Tibial nerve (tissue), 4 donors: Measurements from ENCODE around the gene ZBTB20. TPM values are rescaled to one million over a fixed set of nuclear protein-coding genes. Genes with fewer than 3 reads are reported as not detected.

Experiments
- DNase-seq, 2 donors: peaks; one replicate each; pipeline ENCODE4 v3.0.0-alpha.2; 2019; ENCODE audit warnings: low spot score in 2 of 2
- H3K27ac ChIP-seq, 4 donors: fragments of 200-600 bp; sonication (generic) in 3 of 4; one replicate each; pipeline ENCODE4 v1.5.1; 2017 to 2019; ENCODE audit warnings: mild to moderate bottlenecking in 1 of 4
- H3K27me3 ChIP-seq, 2 donors: fragments of 200-600 bp; sonication (generic) in 1 of 2; one replicate each; pipeline versions ENCODE4 v1.5.1 to v1.6.0; 2017 to 2019
- H3K36me3 ChIP-seq, 3 donors: fragments of 200-600 bp; sonication (generic); one replicate each; pipeline ENCODE4 v1.5.1; 2018 to 2019
- H3K4me1 ChIP-seq, 4 donors: fragments of 200-600 bp; sonication (generic) in 3 of 4; one replicate each; pipeline ENCODE4 v1.5.1; 2017 to 2019
- H3K4me3 ChIP-seq, 4 donors: fragments of 200-600 bp; sonication (generic) in 3 of 4; one replicate each; pipeline ENCODE4 v1.5.1; 2017 to 2019; ENCODE audit warnings: mild to moderate bottlenecking in 1 of 4, moderate library complexity in 1 of 4
- H3K9me3 ChIP-seq, 4 donors: fragments of 200-600 bp; sonication (generic) in 3 of 4; one replicate each; pipeline ENCODE4 v1.5.1; 2017 to 2019
- CTCF ChIP-seq, 5 experiments: fragments of 200-600 bp in 3 of 5; fragments of 450-650 bp in 2 of 5; sonication (generic) in 3 of 5; IDR thresholded peaks; one replicate each; pipeline ENCODE4 v1.5.1; 2016 to 2019; ENCODE audit warnings: antibody characterized with exemption in 5 of 5, mild to moderate bottlenecking in 3 of 5, moderate library complexity in 2 of 5
- EP300 ChIP-seq, 2 donors: sonication (generic); formaldehyde crosslinking; IDR thresholded peaks; one replicate each; pipeline ENCODE4 v1.6.1; 2017; ENCODE audit warnings: antibody characterized with exemption in 2 of 2, mild to moderate bottlenecking in 1 of 2
- POLR2A ChIP-seq, 2 donors: fragments of 450-650 bp; IDR thresholded peaks; one replicate each; pipeline ENCODE4 v1.6.1; 2017; ENCODE audit warnings: antibody characterized with exemption in 2 of 2, mild to moderate bottlenecking in 2 of 2, moderate library complexity in 2 of 2
- WGBS, 2 donors: methylation state at CpG; one replicate each; pipeline ENCODE4 v1.1.5; 2018; 5-methylcytosine and 5-hydroxymethylcytosine counted together
- total RNA-seq, 4 donors: library from RNA; depleted of rRNA; stranded (reverse); fragments of >200 nt; gene quantifications; one replicate each; pipeline ENCODE4 v1.1.0, GENCODE V29; 2016

Gene ZBTB20
- total RNA-seq, 4 donors from 2014 or later: 63.3 to 127 (median 102) TPM

GRCh38 chr3:114587986-114588385, 559.1 kb downstream of the ZBTB20 start:
- DNase-seq: no peak
- Histone ChIP-seq H3K4me1 (peaks cover 0 to 31% (median 0%) of the 10 kb centered on the region in 4 donors), H3K27ac (no peak overlapping the region), H3K9me3 (no peaks in the 10 kb centered on the region), H3K27me3 (no peaks in the 10 kb centered on the region), H3K4me3 (no peak overlapping the region), H3K36me3 (no peaks in the 10 kb centered on the region)
- WGBS, 2 donors: 73 to 78% methylated on average over 5 of the region's 5 CpGs
- TF ChIP-seq CTCF (IDR thresholded peaks at IDR 0.05) (no peak), POLR2A (IDR thresholded peaks at IDR 0.05) (no peak), EP300 (IDR thresholded peaks at IDR 0.05) (no peak)

GRCh38 chr3:114586119-114586518, 561.0 kb downstream of the ZBTB20 start:
- no peaks in the 10 kb centered on the region for H3K36me3 ChIP-seq
- no peak for DNase-seq
- WGBS, 2 donors: 93 to 100% methylated on average over 1 of the region's 1 CpG

GRCh38 chr3:114585687-114586086, 561.4 kb downstream of the ZBTB20 start:
- no peak for TF ChIP-seq CTCF (IDR thresholded peaks at IDR 0.05)
- TF ChIP-seq POLR2A (IDR thresholded peaks at IDR 0.05): no peak
- no peak for TF ChIP-seq EP300 (IDR thresholded peaks at IDR 0.05)
- peaks cover 0 to 31% (median 0%) of the 10 kb centered on the region in 4 donors for H3K4me1 ChIP-seq
- WGBS, 2 donors: 49 to 58% methylated on average over 4 of the region's 4 CpGs
- no peak overlapping the region for H3K4me3 ChIP-seq
- no peaks in the 10 kb centered on the region for H3K27me3 ChIP-seq
- H3K36me3 ChIP-seq: no peaks in the 10 kb centered on the region
- no peak for DNase-seq
- H3K27ac ChIP-seq: peak overlapping the region in 1 of 4 donors; percentile 73
- H3K9me3 ChIP-seq: no peaks in the 10 kb centered on the region

More at GRCh38 chr3:114586119-114586518, 561.0 kb downstream of the ZBTB20 start:
- Histone ChIP-seq H3K27me3 (no peaks in the 10 kb centered on the region), H3K9me3 (no peaks in the 10 kb centered on the region), H3K4me1 (peaks cover 0 to 31% (median 0%) of the 10 kb centered on the region in 4 donors), H3K4me3 (no peak overlapping the region), H3K27ac (no peak overlapping the region)
- TF ChIP-seq POLR2A (IDR thresholded peaks at IDR 0.05) (no peak), EP300 (IDR thresholded peaks at IDR 0.05) (no peak), CTCF (IDR thresholded peaks at IDR 0.05) (no peak)

- no peak for TF ChIP-seq POLR2A (IDR thresholded peaks at IDR 0.05)
- no peaks in the 10 kb centered on the region for H3K27me3 ChIP-seq
- DNase-seq: no peak
- H3K36me3 ChIP-seq: no peaks in the 10 kb centered on the region
- 50 to 63% methylated on average over 6 of the region's 6 CpGs for WGBS, 2 donors
- no peaks in the 10 kb centered on the region for H3K9me3 ChIP-seq
- H3K27ac ChIP-seq: peak overlapping the region in 2 of 4 donors; percentile 73 to 76
- H3K4me3 ChIP-seq: peak overlapping the region in 1 of 4 donors; percentile 19
- peaks cover 0 to 31% (median 0%) of the 10 kb centered on the region in 4 donors for H3K4me1 ChIP-seq
These were observed 562.2 kb downstream of the ZBTB20 start for GRCh38 chr3:114584734-114585371.

- TF ChIP-seq CTCF (IDR thresholded peaks at IDR 0.05) (no peak), EP300 (IDR thresholded peaks at IDR 0.05) (no peak), POLR2A (IDR thresholded peaks at IDR 0.05) (no peak)
- H3K4me1 ChIP-seq: peaks cover 0 to 27% (median 0%) of the 10 kb centered on the region in 4 donors
- no peak overlapping the region for H3K4me3 ChIP-seq
- H3K27me3 ChIP-seq: no peaks in the 10 kb centered on the region
- DNase-seq: no peak
- no peak overlapping the region for H3K27ac ChIP-seq
- H3K9me3 ChIP-seq: no peaks in the 10 kb centered on the region
- no peaks in the 10 kb centered on the region for H3K36me3 ChIP-seq
- WGBS, 2 donors: 91 to 94% methylated on average over 2 of the region's 2 CpGs
These were observed 564.2 kb downstream of the ZBTB20 start for GRCh38 chr3:114582929-114583328.
